T-helper 1 cell treated with Interleukin-12 subunit alpha and Interleukin-12 subunit beta and Interleukin-4 antibody, amounts not matched to agents 30 ng/mL and 1 ng/mL, for 36 hours (primary cell): ENCODE results near the gene ADGRD2. TPM values are rescaled to one million over a fixed set of nuclear protein-coding genes. Genes with fewer than 3 reads are reported as not detected.

ENCODE experiments used
- intact Hi-C: fragments of 100-400 bp; cut with micrococcal nuclease; formaldehyde crosslinking; loops from one replicate; pipeline ENCODE4 v1.15.1; 2024
- total RNA-seq: library from RNA; stranded (reverse); gene quantifications from 2 replicates; pipeline ENCODE4 v1.2.3, GENCODE V29; 2022

ADGRD2 gene
- total RNA-seq, 1 donor from 2014 or later = not detected

GRCh38 chr9:124429530-124429867 lies 20.8 kb upstream of the ADGRD2 start:
- intact Hi-C loops = no loop called here

- intact Hi-C loops = no loop called here
Measured at GRCh38 chr9:124436320-124436719, 13.9 kb upstream of the ADGRD2 start.

GRCh38 chr9:124437086-124437485 lies 13.2 kb upstream of the ADGRD2 start:
- intact Hi-C loops = no loop called here

DNA sequence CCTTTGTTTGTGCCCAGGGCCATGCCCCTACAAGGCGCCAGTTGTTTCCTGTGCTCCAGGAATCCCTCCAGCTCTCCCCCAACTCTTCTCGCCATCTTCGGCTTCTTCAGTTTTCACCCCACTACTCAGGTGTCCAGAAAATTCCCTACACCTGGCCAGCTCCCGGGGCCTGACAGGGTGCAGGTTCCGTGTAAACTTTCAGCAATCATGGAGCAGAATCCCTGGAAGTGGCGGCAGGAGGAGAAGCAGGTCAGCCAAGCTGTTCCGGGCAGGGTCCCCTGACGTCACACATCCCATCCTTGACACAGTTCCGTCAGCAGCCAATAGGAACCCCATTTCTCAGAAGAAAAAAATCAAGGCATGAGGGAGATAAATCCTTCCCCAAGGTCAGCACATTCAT lies 12.2 kb upstream of the ADGRD2 start:
- intact Hi-C loops = no loop called here

DNA sequence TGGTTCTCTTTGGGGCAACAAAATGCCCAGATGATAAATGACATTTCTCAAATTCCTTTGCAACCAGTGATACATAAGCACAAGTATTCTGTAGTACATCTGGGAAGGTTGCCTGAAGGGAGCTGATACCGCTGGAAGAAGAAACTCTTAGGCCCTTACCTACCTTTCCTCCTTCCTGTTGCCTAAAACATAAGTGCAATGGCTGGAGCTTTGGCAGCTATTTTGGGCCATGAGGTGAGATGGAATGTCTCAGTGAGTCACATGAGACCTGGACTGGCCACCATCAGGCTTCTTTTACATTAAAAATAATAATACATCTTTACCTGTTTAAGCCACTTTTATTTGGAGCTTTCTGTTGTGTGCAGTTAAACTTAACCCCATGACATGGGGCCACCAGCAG lies 11.2 kb upstream of the ADGRD2 start:
- intact Hi-C loops = no loop called here

DNA sequence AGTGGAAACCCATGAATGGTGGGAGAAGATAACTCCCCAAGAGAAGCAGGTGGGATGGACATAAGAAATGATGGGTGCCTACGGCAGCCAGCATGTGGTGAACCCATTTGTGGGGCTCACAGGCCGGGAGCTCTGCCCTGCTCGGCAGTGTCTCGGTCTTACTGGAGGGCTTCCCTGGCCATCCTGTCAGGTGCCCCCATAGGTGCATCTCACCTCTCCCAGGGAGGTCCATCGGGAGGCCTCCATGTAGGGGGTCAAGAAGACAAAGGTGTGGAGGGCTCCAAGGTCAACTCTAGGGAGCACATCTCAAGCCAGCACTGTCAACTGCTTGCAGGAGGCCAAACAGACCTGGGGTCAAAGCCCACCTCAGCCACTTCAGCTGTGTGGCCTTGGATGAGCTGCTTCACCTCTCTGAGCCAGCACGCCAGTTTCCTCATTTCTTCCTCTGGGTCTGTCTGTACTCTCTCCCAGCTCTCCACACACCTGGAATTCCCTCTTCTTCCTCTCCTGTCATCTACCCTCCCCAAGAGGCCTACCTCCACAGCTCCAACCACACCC lies 10.5 kb upstream of the ADGRD2 start:
- intact Hi-C loops = no loop called here

DNA sequence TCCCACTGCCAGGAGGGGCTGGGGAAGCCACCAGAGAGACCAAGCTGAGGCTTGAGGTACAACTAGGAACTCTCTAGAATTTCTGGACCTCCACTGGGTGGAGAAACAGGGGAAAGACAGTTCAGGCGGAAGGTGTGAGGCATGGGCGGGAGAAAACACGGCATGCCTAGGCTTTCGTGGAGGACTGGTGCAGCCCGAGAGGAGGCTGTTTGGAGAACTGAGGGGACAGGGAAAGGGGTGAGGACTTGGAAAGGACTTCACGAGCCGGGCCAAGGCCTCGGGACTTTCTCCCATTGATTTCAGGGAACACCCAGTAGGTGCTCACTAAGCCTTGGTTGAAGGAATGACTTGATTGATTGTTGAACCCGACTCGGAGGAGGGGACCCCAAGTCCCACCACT lies 9.5 kb upstream of the ADGRD2 start:
- intact Hi-C loops = no loop called here

DNA sequence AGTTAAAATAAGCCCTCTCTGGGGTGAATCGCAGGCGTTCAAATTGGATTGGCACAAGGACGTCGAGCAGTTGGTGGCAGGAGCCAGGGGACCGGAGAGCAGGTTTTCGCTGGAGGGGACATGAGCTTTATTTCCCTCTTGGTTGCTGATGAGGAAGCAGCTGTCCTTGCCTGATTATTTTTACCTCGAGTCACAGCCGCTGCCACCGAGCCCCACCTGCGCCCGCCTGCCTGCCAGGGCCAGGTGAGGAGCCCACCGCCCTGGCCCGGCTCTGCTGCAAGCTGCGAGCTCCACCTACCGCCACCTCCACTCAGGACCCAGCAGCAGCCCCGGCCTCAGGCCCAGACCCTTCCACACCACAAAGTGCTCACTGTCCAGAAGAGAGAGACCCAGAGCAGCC lies 9.0 kb upstream of the ADGRD2 start:
- intact Hi-C loops = no loop called here

DNA sequence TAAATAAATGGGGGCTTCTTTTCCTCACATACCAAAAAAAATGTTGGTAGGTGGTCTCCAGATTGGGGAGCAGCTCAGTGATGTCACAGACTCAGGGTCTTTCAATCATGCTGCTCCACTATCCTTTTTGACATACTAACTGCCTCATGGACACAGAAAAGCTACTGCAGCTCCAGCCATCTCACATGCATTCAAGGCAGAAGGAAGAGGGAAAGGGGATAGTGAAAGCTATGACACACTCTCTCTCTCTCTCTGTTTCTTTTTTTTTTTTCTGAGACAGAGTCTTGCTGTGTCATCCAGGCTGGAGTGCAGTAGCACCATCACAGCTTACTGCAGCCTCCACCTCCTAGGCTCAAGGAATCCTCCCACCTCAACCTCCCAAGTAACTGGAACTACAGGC lies 7.9 kb upstream of the ADGRD2 start:
- intact Hi-C loops = no loop called here

DNA sequence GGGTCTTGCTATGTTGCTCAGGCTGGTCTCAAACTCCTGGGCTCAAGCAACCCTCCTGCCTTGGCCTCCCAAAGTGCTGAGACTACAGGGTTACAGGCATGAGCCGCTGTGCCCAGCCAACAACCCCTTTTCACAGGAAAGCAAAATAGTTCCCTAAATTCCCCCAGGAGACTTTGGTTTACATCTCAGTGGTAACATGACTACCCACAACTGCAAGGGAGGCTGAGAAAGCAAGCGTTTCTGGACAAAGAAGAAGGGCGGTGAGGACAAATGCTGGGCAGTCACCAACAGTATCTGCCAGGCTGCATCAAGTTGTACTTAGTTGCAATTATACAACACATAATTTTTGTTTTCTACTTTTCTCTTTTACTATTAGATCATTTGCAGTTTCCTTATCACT lies 7.4 kb upstream of the ADGRD2 start:
- intact Hi-C loops = no loop called here

DNA sequence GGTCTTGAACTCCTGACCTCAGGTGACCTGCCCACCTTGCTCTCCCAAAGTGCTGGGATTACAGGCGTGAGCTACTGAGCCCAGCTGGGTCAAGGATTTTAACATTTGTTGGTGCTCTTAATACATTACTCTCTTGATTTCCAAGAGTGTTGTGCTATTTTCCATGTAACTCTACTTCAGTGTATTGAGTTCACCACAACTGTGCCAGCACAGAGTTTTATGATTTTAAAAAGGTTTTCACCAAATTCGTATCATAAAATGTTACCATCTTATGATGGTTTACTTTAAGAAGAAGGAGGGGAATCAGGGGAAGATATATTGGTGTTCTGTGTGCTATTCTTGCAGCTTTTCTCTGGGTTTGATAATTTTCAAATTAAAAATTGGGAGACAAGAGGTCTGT lies 6.6 kb upstream of the ADGRD2 start:
- intact Hi-C loops = no loop called here

DNA sequence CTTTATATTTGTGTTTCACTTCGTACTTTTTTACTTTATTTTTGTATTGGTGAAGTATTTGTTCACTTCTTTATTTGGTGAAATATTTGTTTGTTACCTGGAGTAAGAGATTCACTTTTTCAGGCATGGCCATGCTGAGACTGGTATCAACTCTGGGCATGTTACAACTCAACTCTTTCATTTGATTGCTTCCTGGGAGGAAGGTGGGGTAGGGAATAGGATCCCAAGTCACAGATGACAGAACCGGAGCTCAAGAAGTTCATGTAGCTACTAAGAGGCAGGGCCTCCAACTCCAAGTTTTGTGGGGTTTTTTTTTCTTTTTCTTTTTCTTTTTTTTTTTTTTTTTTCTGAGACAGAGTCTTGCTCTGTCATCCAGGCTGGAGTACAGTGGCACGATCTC lies 6.1 kb upstream of the ADGRD2 start:
- intact Hi-C loops = no loop called here

DNA sequence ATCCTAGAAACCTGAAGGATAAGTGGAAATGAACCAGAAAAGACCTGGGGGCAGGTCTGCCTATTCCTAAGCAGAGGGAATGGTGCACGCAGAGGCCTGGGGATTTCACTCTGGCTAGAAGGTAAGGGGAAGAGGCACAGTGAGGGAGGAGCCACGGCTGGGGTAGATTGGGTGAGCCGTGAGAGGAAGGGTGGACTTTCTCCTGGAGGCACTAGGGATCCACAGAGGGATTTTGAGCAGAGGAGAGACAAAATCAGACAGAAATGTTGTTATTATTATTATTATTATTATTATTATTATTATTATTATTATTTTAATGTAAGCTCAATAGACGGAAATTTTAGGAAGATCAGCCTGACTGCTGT lies 3.0 kb upstream of the ADGRD2 start:
- intact Hi-C loops = no loop called here

DNA sequence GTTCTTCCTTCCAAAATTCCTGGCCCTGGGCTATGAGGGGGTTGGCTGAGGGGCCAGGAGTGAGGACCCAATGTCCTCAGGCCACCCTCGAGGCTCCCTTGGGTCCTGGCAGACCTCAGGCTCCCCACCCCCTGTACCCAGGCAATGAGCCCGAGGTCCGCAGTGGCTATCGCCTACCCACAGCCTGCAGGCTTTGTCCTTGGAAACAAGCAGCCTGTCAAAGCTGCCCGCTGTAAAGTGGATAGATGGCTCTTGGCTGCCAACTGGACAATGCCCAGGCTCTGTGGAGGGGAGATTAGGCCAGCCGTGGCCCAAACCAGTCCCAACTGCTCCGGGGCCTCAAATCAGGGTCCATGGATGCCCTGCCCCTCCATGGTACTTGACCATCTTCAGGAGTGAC lies 2.2 kb upstream of the ADGRD2 start:
- intact Hi-C loops = no loop called here

GRCh38 chr9:124449381-124450151 lies 685 bp upstream of the ADGRD2 start:
- intact Hi-C loops = no loop called here

- intact Hi-C loops = no loop called here
Measured at GRCh38 chr9:124450931-124451661, 845 bp downstream of the ADGRD2 start.

DNA sequence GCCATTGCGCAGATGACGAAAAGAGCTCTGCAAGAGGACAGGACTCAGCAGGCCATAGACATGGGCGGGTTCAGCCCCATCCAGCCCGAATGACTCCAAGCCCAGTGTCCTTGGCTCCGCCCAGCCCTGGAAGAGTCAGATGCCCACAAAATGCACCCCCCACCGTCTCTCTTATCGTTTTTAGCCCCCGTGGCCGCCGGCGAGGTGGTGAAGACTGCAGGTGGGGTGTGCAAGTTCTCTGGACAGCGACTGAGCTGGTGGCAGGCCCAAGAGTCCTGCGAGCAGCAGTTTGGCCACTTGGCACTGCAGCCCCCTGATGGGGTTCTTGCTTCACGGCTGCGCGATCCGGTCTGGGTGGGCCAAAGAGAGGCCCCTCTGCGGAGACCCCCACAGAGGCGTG lies 2.1 kb downstream of the ADGRD2 start:
- intact Hi-C loops = no loop called here

GRCh38 chr9:124452841-124453585 lies 2.8 kb downstream of the ADGRD2 start:
- intact Hi-C loops = no loop called here

GRCh38 chr9:124453586-124454191 lies 3.4 kb downstream of the ADGRD2 start:
- intact Hi-C loops = no loop called here

DNA sequence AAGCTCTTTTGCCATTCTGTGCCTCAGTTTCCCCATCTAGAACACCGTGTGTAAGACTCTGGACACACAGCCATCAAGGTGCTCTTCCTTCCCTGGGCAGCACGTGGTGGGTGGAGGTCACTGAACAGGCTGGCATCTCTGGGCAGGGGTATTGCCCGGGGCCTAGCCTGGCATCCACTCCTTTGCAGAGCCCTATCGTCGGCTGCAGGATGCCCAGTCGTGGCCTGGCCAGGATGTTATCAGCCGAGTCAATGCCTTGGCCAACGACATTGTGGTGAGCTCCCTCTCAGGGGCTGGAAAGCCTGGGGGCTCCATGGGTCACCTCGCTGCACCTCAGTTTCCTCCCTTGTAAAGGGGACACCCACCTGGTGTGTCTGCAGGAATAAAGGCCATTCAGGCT lies 4.0 kb downstream of the ADGRD2 start:
- intact Hi-C loops = no loop called here

- intact Hi-C loops = no loop called here
Measured at GRCh38 chr9:124454791-124455443, 4.7 kb downstream of the ADGRD2 start.
